HEK293 (cell line): ENCODE results near the gene TMUB1.
"Not testable (repeated sequence)": the region's sequence is repeated elsewhere in the genome, so short reads cannot be mapped to it uniquely, and the experiment has no call there.

Experiments used
- CTCF ChIA-PET: fragments of 350-600 bp; formaldehyde crosslinking; extraction: SDS; loops from one replicate; lab custom pipeline; 2021; ENCODE audit warnings: antibody characterized with exemption; lab: Yijun Ruan, JAX
- POLR2A ChIA-PET: fragments of 300-600 bp; formaldehyde crosslinking; extraction: SDS; loops from one replicate; lab custom pipeline; 2020; ENCODE audit warnings: antibody characterized with exemption, inconsistent platforms; lab: Yijun Ruan, JAX
- H3K27ac ChIP-seq: fragments of 200-500 bp; sonication (Bioruptor generic); 2 replicates; pipeline ENCODE4 v1.5.1; 2014; ENCODE audit warnings: low read depth, low read length, control low read depth, inconsistent platforms; ENCODE audit errors: extremely low read depth
- H3K36me3 ChIP-seq, 2 experiments: fragments of 200-500 bp in 1 of 2; sonication (Bioruptor generic) in 1 of 2; 1 replicate in 1 of 2; 2 replicates in 1 of 2; pipeline ENCODE4 v1.5.1; 2014 to 2017; ENCODE audit warnings: inconsistent platforms in 2 of 2, low read length in 2 of 2; ENCODE audit not compliant: control insufficient read depth in 2 of 2, insufficient read depth in 1 of 2
- H3K4me1 ChIP-seq: fragments of 200-500 bp; sonication (Bioruptor generic); 2 replicates; pipeline ENCODE4 v1.5.1; 2014; ENCODE audit warnings: mild to moderate bottlenecking, low read length, inconsistent platforms; ENCODE audit not compliant: control insufficient read depth, insufficient read depth
- H3K4me3 ChIP-seq: 2 replicates; pipeline ENCODE4 v1.5.1; 2011; ENCODE audit warnings: low read depth, mild to moderate bottlenecking, control low read depth, low read length, moderate library complexity
- H3K9me3 ChIP-seq: fragments of 200-500 bp; sonication (Bioruptor generic); 2 replicates; pipeline ENCODE4 v1.5.1; 2014; ENCODE audit warnings: low read depth, low read length, inconsistent platforms; ENCODE audit not compliant: control insufficient read depth, insufficient read depth
- EGR2 ChIP-seq: fragments of 450-650 bp; formaldehyde crosslinking; IDR thresholded peaks from 2 replicates; pipeline ENCODE4 v1.5.1; 2016; ENCODE audit warnings: low read depth, missing biosample characterization, missing genetic modification characterization
- ELK4 ChIP-seq: IDR thresholded peaks from 2 replicates; pipeline ENCODE4 v1.6.1; 2011; ENCODE audit warnings: mild to moderate bottlenecking, low read depth, low read length, borderline replicate concordance
- ZBTB21 ChIP-seq: fragments of 450-650 bp; formaldehyde crosslinking; IDR thresholded peaks from 2 replicates; pipeline ENCODE4 v1.5.1; 2017; ENCODE audit warnings: missing biosample characterization, missing genetic modification characterization
- ZFHX2 ChIP-seq: fragments of 450-650 bp; formaldehyde crosslinking; conservative IDR thresholded peaks from 2 replicates; pipeline ENCODE4 v1.5.1; 2016; ENCODE audit warnings: missing biosample characterization, missing genetic modification characterization
- ZNF146 ChIP-seq: fragments of 450-650 bp; formaldehyde crosslinking; IDR thresholded peaks from 2 replicates; pipeline ENCODE4 v1.5.1; 2016; ENCODE audit warnings: missing biosample characterization, missing genetic modification characterization
- ZNF157 ChIP-seq: fragments of 450-650 bp; formaldehyde crosslinking; IDR thresholded peaks from 2 replicates; pipeline ENCODE4 v1.5.1; 2016; ENCODE audit warnings: missing biosample characterization, missing genetic modification characterization
- ZNF169 ChIP-seq: fragments of 450-650 bp; formaldehyde crosslinking; IDR thresholded peaks from 2 replicates; pipeline ENCODE4 v1.5.1; 2016; ENCODE audit warnings: missing biosample characterization, missing genetic modification characterization
- ZNF350 ChIP-seq: fragments of 450-650 bp; formaldehyde crosslinking; IDR thresholded peaks from 2 replicates; pipeline ENCODE4 v1.5.0; 2017; ENCODE audit warnings: missing biosample characterization, mild to moderate bottlenecking, missing genetic modification characterization
- ZNF37A ChIP-seq: fragments of 450-650 bp; IDR thresholded peaks from 2 replicates; pipeline ENCODE4 v1.5.1; 2018; ENCODE audit warnings: missing biosample characterization, missing genetic modification characterization
- ZNF510 ChIP-seq: fragments of 450-650 bp; formaldehyde crosslinking; IDR thresholded peaks from 2 replicates; pipeline ENCODE4 v1.5.1; 2018; ENCODE audit warnings: mild to moderate bottlenecking, missing genetic modification characterization, missing biosample characterization; ENCODE audit not compliant: insufficient replicate concordance
- ZNF521 ChIP-seq: fragments of 450-650 bp; formaldehyde crosslinking; IDR thresholded peaks from 2 replicates; pipeline ENCODE4 v1.5.1; 2017; ENCODE audit warnings: missing biosample characterization, mild to moderate bottlenecking, missing genetic modification characterization
- ZNF629 ChIP-seq: fragments of 450-650 bp; formaldehyde crosslinking; IDR thresholded peaks from 2 replicates; pipeline ENCODE4 v1.5.1; 2017; ENCODE audit warnings: missing biosample characterization, missing genetic modification characterization
- ZNF677 ChIP-seq: fragments of 450-650 bp; IDR thresholded peaks from 2 replicates; pipeline ENCODE4 v1.5.0; 2018; ENCODE audit warnings: missing biosample characterization, mild to moderate bottlenecking, missing genetic modification characterization, moderate library complexity
- ZNF830 ChIP-seq: fragments of 450-650 bp; IDR thresholded peaks from 2 replicates; pipeline ENCODE4 v1.5.0; 2018; ENCODE audit warnings: missing biosample characterization, missing genetic modification characterization, low read depth, mild to moderate bottlenecking, moderate library complexity

Gene TMUB1

GRCh38 chr7:151043959-151044358 is 39.3 kb downstream of the TMUB1 start:
- H3K4me3 ChIP-seq: no peak overlapping the region
- TF ChIP-seq ZBTB21 (no peak), ZNF350 (tag by site-specific recombination) (no peak), ZNF629 (no peak), ZNF677 (tag by site-specific recombination) (no peak), ZFHX2 (tag by site-specific recombination) (no peak)
- TF ChIP-seq, all 188 proteins: peak for 0
- Histone ChIP-seq H3K27ac (no peak overlapping the region), H3K9me3 (no peaks in the 10 kb centered on the region), H3K36me3 (peaks cover 0 to 36% of the 10 kb centered on the region in 2 experiments; a peak in 1 of 3 replicates), H3K4me1 (peaks cover 4% of the 10 kb centered on the region)
- ChIA-PET POLR2A (interaction anchor here (0.6 to 1.4 kb wide), 2 partner anchors 15 to 16 kb away, joined by 3 to 4 read pairs; partner anchors contain the start of gene ABCB8), CTCF (no interaction called here)

GRCh38 chr7:151043449-151043848 is 39.8 kb downstream of the TMUB1 start:
- H3K4me1 ChIP-seq, CTCF ChIA-PET, H3K4me3 ChIP-seq, H3K27ac ChIP-seq, H3K9me3 ChIP-seq: not testable (repeated sequence)
- POLR2A ChIA-PET: interaction anchor here (0.6 kb wide), 1 partner anchor 14 kb away, joined by 3 read pairs; no protein-coding TSS in a partner anchor
- H3K36me3 ChIP-seq: peaks cover 0 to 36% of the 10 kb centered on the region in 2 experiments; a peak in 1 of 3 replicates

- H3K4me1 ChIP-seq: peaks cover 6% of the 10 kb centered on the region
- H3K36me3 ChIP-seq: peaks cover 0 to 49% of the 10 kb centered on the region in 2 experiments; a peak in 1 of 3 replicates
- no peak overlapping the region for H3K4me3 ChIP-seq
- no peaks in the 10 kb centered on the region for H3K9me3 ChIP-seq
- ChIA-PET POLR2A (no interaction called here), CTCF (interaction anchor here (1.9 to 2.9 kb wide), 2 partner anchors 22 to 23 kb away, joined by 4 to 15 read pairs; no protein-coding TSS in a partner anchor)
- no peak for TF ChIP-seq ZNF146 (tag by site-specific recombination)
- no peak for TF ChIP-seq ZNF830 (tag by site-specific recombination)
- no peak for TF ChIP-seq ZNF521 (tag by site-specific recombination)
- no peak for TF ChIP-seq ZNF157 (tag by site-specific recombination)
- no peak for TF ChIP-seq ZNF169 (tag by site-specific recombination)
- no peak for TF ChIP-seq ELK4
- no peak overlapping the region for H3K27ac ChIP-seq
Measured at GRCh38 chr7:151040616-151041375, 42.5 kb downstream of the TMUB1 start.

- CTCF ChIA-PET: interaction anchor here (0.8 to 2.9 kb wide), 4 partner anchors 12 to 72 kb away, joined by 3 to 15 read pairs (median 8); partner anchors contain the start of gene ABCB8
- POLR2A ChIA-PET: interaction anchor here (0.6 to 3.6 kb wide), 9 partner anchors 8 to 70 kb away, joined by 3 to 26 read pairs (median 5); partner anchors contain the start of genes ABCB8, ASIC3, CDK5 and FASTK
- H3K36me3 ChIP-seq: peaks cover 0 to 50% of the 10 kb centered on the region in 2 experiments; a peak in 1 of 3 replicates
- H3K27ac ChIP-seq: no peak overlapping the region; the same call in 1 of the 2 replicates
- H3K9me3 ChIP-seq: no peaks in the 10 kb centered on the region
- TF ChIP-seq EGR2 (tag by site-specific recombination) (peak; percentile 21; the same call in 1 of the 2 replicates), ZNF37A (tag by site-specific recombination) (no peak), ZFHX2 (tag by site-specific recombination) (peak; percentile 40), ZNF510 (tag by site-specific recombination) (no peak)
- peaks cover 6% of the 10 kb centered on the region for H3K4me1 ChIP-seq
- H3K4me3 ChIP-seq: no peak overlapping the region
Measured at GRCh38 chr7:151039850-151040548, 43.3 kb downstream of the TMUB1 start.
